Stimulated activated CD4-positive, alpha-beta T cell treated with anti-CD3 and anti-CD28 coated beads, Interleukin-15, amount 100 ng/mL, for 24 hours (primary cell): ENCODE measurements around the gene TAF3.

ENCODE experiments used
- DNase-seq: peaks from one replicate; pipeline ENCODE4 v3.0.0-alpha.2; 2020

The TAF3 gene

GRCh38 chr10:8035641-8036470, 217.6 kb downstream of the TAF3 start:
- peak; percentile 9 for DNase-seq

- DNase-seq: no peak
These were observed 218.3 kb downstream of the TAF3 start for GRCh38 chr10:8036506-8037198.

- DNase-seq: peak; percentile 15
These were observed 219.0 kb downstream of the TAF3 start for GRCh38 chr10:8037199-8037801.

GRCh38 chr10:8037941-8038894, 219.9 kb downstream of the TAF3 start:
- DNase-seq: no peak

GRCh38 chr10:8039321-8039881, 221.1 kb downstream of the TAF3 start:
- no peak for DNase-seq

- no peak for DNase-seq
These were observed 222.3 kb downstream of the TAF3 start for GRCh38 chr10:8040651-8041050.

GRCh38 chr10:8041284-8041991, 223.1 kb downstream of the TAF3 start:
- DNase-seq: no peak

- DNase-seq: no peak
These were observed 223.9 kb downstream of the TAF3 start for GRCh38 chr10:8041992-8042720.

GRCh38 chr10:8042721-8043568, 224.6 kb downstream of the TAF3 start:
- no peak for DNase-seq

- peak; percentile 64 for DNase-seq
These were observed 225.4 kb downstream of the TAF3 start for GRCh38 chr10:8043569-8044306.

- no peak for DNase-seq
These were observed 226.1 kb downstream of the TAF3 start for GRCh38 chr10:8044331-8044907.

- DNase-seq: peak; percentile 43
These were observed 226.8 kb downstream of the TAF3 start for GRCh38 chr10:8044908-8045725.

- DNase-seq: no peak
These were observed 227.6 kb downstream of the TAF3 start for GRCh38 chr10:8045726-8046494.

GRCh38 chr10:8047452-8048280, 229.4 kb downstream of the TAF3 start:
- no peak for DNase-seq

GRCh38 chr10:8048281-8049008, 230.1 kb downstream of the TAF3 start:
- DNase-seq: peak; percentile 55
